ENCODE measurements around the gene ABHD16A.

Gene ABHD16A

GRCh38 chr6:31689249-31690110, 13.6 kb downstream of the ABHD16A start:
- no peak for DNase-seq (ENCODE audit: low read depth)

- DNase-seq (ENCODE audit: low read depth), result no peak
These were observed 15.0 kb downstream of the ABHD16A start for GRCh38 chr6:31687860-31688693.

- no peak for DNase-seq (ENCODE audit: low read depth)
These were observed 15.8 kb downstream of the ABHD16A start for GRCh38 chr6:31687321-31687720.

- DNase-seq (ENCODE audit: low read depth), result no peak
These were observed 16.6 kb downstream of the ABHD16A start for GRCh38 chr6:31686483-31686882.

GRCh38 chr6:31683591-31683990, 19.5 kb downstream of the ABHD16A start:
- no peak for DNase-seq (ENCODE audit: low read depth)

GRCh38 chr6:31681135-31681671, 21.9 kb downstream of the ABHD16A start:
- DNase-seq (ENCODE audit: low read depth), result peak; percentile 31

GRCh38 chr6:31680226-31681134, 22.6 kb downstream of the ABHD16A start, which contains the start of gene LY6G5C:
Gene LY6G5C (minus strand): TSS chr6:31681067. CDS start chr6:31680373, 694 bp downstream.
- DNase-seq (ENCODE audit: low read depth), result peak; percentile 38

- no peak for DNase-seq (ENCODE audit: low read depth)
These were observed 25.2 kb downstream of the ABHD16A start for GRCh38 chr6:31677955-31678354.

GRCh38 chr6:31676904-31677303, 26.2 kb downstream of the ABHD16A start:
- DNase-seq (ENCODE audit: low read depth), result no peak

GRCh38 chr6:31676322-31676903, 26.7 kb downstream of the ABHD16A start:
- no peak for DNase-seq (ENCODE audit: low read depth)

GRCh38 chr6:31669676-31670075, 33.4 kb downstream of the ABHD16A start, which contains the start of gene LY6G5B:
Gene LY6G5B (plus strand): TSS chr6:31669976. CDS start chr6:31670951, 975 bp downstream.
- no peak for DNase-seq (ENCODE audit: low read depth)

- no peak for DNase-seq (ENCODE audit: low read depth)
These were observed 36.7 kb downstream of the ABHD16A start for GRCh38 chr6:31666337-31666965.

- DNase-seq (ENCODE audit: low read depth), result peak; percentile 97
These were observed 37.4 kb downstream of the ABHD16A start, which contains the start of gene CSNK2B for GRCh38 chr6:31665501-31666336. Gene CSNK2B (plus strand): TSS chr6:31666080. CDS start chr6:31666832, 752 bp downstream.

- peak; percentile 83 for DNase-seq (ENCODE audit: low read depth)
These were observed 38.2 kb downstream of the ABHD16A start, which contains the start of gene GPANK1 for GRCh38 chr6:31664790-31665500. Gene GPANK1 (minus strand): TSS chr6:31664997. CDS start chr6:31664478, 519 bp downstream.

GRCh38 chr6:31663961-31664789, 38.9 kb downstream of the ABHD16A start:
- DNase-seq (ENCODE audit: low read depth), result no peak

GRCh38 chr6:31663126-31663960, 39.8 kb downstream of the ABHD16A start:
- DNase-seq (ENCODE audit: low read depth), result no peak
